B cell (primary cell): Measurements from ENCODE around the gene ABCD3.

Experiments used
- CTCF ChIP-seq: fragments of 200-600 bp; IDR thresholded peaks from one replicate; pipeline ENCODE4 v1.8.0; 2022; ENCODE audit warnings: antibody characterized with exemption, mild to moderate bottlenecking
- EZH2 ChIP-seq: IDR thresholded peaks from 2 replicates; pipeline ENCODE4 v1.6.1; 2012; ENCODE audit warnings: borderline replicate concordance, low read depth, mild to moderate bottlenecking, moderate library complexity, low read length; ENCODE audit not compliant: insufficient read depth, poor library complexity, severe bottlenecking

GRCh38 chr1:94555091-94555490 is 136.9 kb downstream of the ABCD3 start:
- TF ChIP-seq CTCF (no peak), EZH2 (no peak)
